ENCODE data around the gene TMEM266.

TMEM266 gene

GRCh38 chr15:76070192-76070591 is 10.4 kb downstream of the TMEM266 start:
- DNase-seq (ENCODE audit: low read depth) = no peak

- DNase-seq (ENCODE audit: low read depth) = no peak
Observed at GRCh38 chr15:76070921-76071635, 11.3 kb downstream of the TMEM266 start.

- DNase-seq (ENCODE audit: low read depth) = no peak
Observed at GRCh38 chr15:76071806-76072205, 12.0 kb downstream of the TMEM266 start.

- DNase-seq (ENCODE audit: low read depth) = no peak
Observed at GRCh38 chr15:76073554-76073953, 13.8 kb downstream of the TMEM266 start.

GRCh38 chr15:76075046-76075445 is 15.3 kb downstream of the TMEM266 start:
- no peak for DNase-seq (ENCODE audit: low read depth)

- no peak for DNase-seq (ENCODE audit: low read depth)
Observed at GRCh38 chr15:76078285-76078877, 18.6 kb downstream of the TMEM266 start.

GRCh38 chr15:76084256-76084655 is 24.5 kb downstream of the TMEM266 start:
- no peak for DNase-seq (ENCODE audit: low read depth)

GRCh38 chr15:76098685-76099084 is 38.9 kb downstream of the TMEM266 start:
- DNase-seq (ENCODE audit: low read depth) = no peak

GRCh38 chr15:76099388-76099787 is 39.6 kb downstream of the TMEM266 start:
- no peak for DNase-seq (ENCODE audit: low read depth)

- no peak for DNase-seq (ENCODE audit: low read depth)
Observed at GRCh38 chr15:76100361-76100760, 40.6 kb downstream of the TMEM266 start.

- DNase-seq (ENCODE audit: low read depth) = no peak
Observed at GRCh38 chr15:76101655-76102054, 41.9 kb downstream of the TMEM266 start.

GRCh38 chr15:76105391-76105790 is 45.6 kb downstream of the TMEM266 start:
- DNase-seq (ENCODE audit: low read depth) = no peak

GRCh38 chr15:76105911-76106310 is 46.1 kb downstream of the TMEM266 start:
- DNase-seq (ENCODE audit: low read depth) = no peak

GRCh38 chr15:76107169-76107568 is 47.4 kb downstream of the TMEM266 start:
- no peak for DNase-seq (ENCODE audit: low read depth)

GRCh38 chr15:76108021-76108723 is 48.4 kb downstream of the TMEM266 start:
- DNase-seq (ENCODE audit: low read depth) = no peak

- DNase-seq (ENCODE audit: low read depth) = no peak
Observed at GRCh38 chr15:76109046-76109445, 49.3 kb downstream of the TMEM266 start.

- DNase-seq (ENCODE audit: low read depth) = no peak
Observed at GRCh38 chr15:76114561-76114960, 54.8 kb downstream of the TMEM266 start.

GRCh38 chr15:76116138-76116885 is 56.5 kb downstream of the TMEM266 start:
- DNase-seq (ENCODE audit: low read depth) = no peak

- DNase-seq (ENCODE audit: low read depth) = no peak
Observed at GRCh38 chr15:76117181-76117580, 57.4 kb downstream of the TMEM266 start.

- no peak for DNase-seq (ENCODE audit: low read depth)
Observed at GRCh38 chr15:76118767-76119166, 59.0 kb downstream of the TMEM266 start.

- DNase-seq (ENCODE audit: low read depth) = no peak
Observed at GRCh38 chr15:76123031-76123430, 63.2 kb downstream of the TMEM266 start.

- no peak for DNase-seq (ENCODE audit: low read depth)
Observed at GRCh38 chr15:76127169-76127568, 67.4 kb downstream of the TMEM266 start.

GRCh38 chr15:76127880-76128279 is 68.1 kb downstream of the TMEM266 start:
- DNase-seq (ENCODE audit: low read depth) = no peak
